Testis (tissue), 2 donors: ENCODE data around the gene EFEMP1.

Experiments used
- POLR2A ChIP-seq: fragments of 450-650 bp; IDR thresholded peaks from one replicate; pipeline ENCODE4 v1.6.1; 2017; ENCODE audit warnings: antibody characterized with exemption, mild to moderate bottlenecking, moderate library complexity
- TF ChIP-seq, protein P1 (sequence below), 3 experiments: fragments of 450-650 bp in 2 of 3; fragments of 200-600 bp in 1 of 3; sonication (generic) in 1 of 3; IDR thresholded peaks; one replicate each; pipeline ENCODE4 v1.5.1; 2016 to 2019; ENCODE audit warnings: antibody characterized with exemption in 3 of 3, mild to moderate bottlenecking in 2 of 3, moderate library complexity in 1 of 3

GRCh38 chr2:55917713-55918390 lies 5.7 kb downstream of the EFEMP1 start:
- TF ChIP-seq, protein P1, sequence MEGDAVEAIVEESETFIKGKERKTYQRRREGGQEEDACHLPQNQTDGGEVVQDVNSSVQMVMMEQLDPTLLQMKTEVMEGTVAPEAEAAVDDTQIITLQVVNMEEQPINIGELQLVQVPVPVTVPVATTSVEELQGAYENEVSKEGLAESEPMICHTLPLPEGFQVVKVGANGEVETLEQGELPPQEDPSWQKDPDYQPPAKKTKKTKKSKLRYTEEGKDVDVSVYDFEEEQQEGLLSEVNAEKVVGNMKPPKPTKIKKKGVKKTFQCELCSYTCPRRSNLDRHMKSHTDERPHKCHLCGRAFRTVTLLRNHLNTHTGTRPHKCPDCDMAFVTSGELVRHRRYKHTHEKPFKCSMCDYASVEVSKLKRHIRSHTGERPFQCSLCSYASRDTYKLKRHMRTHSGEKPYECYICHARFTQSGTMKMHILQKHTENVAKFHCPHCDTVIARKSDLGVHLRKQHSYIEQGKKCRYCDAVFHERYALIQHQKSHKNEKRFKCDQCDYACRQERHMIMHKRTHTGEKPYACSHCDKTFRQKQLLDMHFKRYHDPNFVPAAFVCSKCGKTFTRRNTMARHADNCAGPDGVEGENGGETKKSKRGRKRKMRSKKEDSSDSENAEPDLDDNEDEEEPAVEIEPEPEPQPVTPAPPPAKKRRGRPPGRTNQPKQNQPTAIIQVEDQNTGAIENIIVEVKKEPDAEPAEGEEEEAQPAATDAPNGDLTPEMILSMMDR (IDR thresholded peaks at IDR 0.05) = no peak
- no peak for TF ChIP-seq POLR2A
